ENCODE data around the gene AKR1B15. TPM values are rescaled to one million over a fixed set of nuclear protein-coding genes. Genes with fewer than 3 reads are reported as not detected.

Gene AKR1B15
- polyA plus RNA-seq, 1 donor (not counting 4 experiments of a cell fraction or from before 2014, with no cell fraction given): 0.28 TPM

- H3K79me2 ChIP-seq (ENCODE audit: control insufficient read depth, insufficient read depth, low read length): no peaks in the 10 kb centered on the region
- peaks cover 35% of the 10 kb centered on the region for H3K4me1 ChIP-seq (ENCODE audit: control insufficient read depth, extremely low read depth, insufficient read depth, low read length)
- dilution Hi-C loops (cut with MboI; ENCODE audit: extremely low pct_ligation_motif_present, low sequenced_read_pairs): no loop called here
- H3K27ac ChIP-seq (ENCODE audit: control insufficient read depth, insufficient read depth, low read length): peak overlapping the region; percentile 50
- no peak overlapping the region for H2AFZ ChIP-seq (ENCODE audit: control insufficient read depth, low read length)
- H3K4me2 ChIP-seq (ENCODE audit: control insufficient read depth, extremely low read depth, insufficient read depth, low read depth, low read length): peak overlapping the region; percentile 17
- no peak for FAIRE-seq
- H3K9me3 ChIP-seq (ENCODE audit: control insufficient read depth, low read depth, low read length): no peaks in the 10 kb centered on the region
- no peak overlapping the region for H3K4me3 ChIP-seq (ENCODE audit: control insufficient read depth in 2 of 3, extremely low read depth in 1 of 3, insufficient read depth in 2 of 3, low read depth in 1 of 3, low read length in 3 of 3)
- DNase-seq (ENCODE audit: low read depth, low spot score): no peak
- no peaks in the 10 kb centered on the region for H4K20me1 ChIP-seq (ENCODE audit: control insufficient read depth, extremely low read depth, insufficient read depth, low read length)
- H3K27me3 ChIP-seq (ENCODE audit: control insufficient read depth, extremely low read depth, insufficient read depth, low read length): no peaks in the 10 kb centered on the region
- H3K9me1 ChIP-seq (ENCODE audit: control insufficient read depth, extremely low read depth, insufficient read depth, low read length): no peaks in the 10 kb centered on the region
- TF ChIP-seq CTCF (optimal IDR thresholded peaks at IDR 0.05 in 1 of 3, IDR thresholded peaks at IDR 0.05 in 1 of 3, conservative IDR thresholded peaks at IDR 0.05 in 1 of 3; ENCODE audit: extremely low read depth in 1 of 3, insufficient read depth in 2 of 3, low read length in 3 of 3): no peak
- no peak for TF ChIP-seq EZH2 (IDR thresholded peaks at IDR 0.05; ENCODE audit: low read length)
- no peaks in the 10 kb centered on the region for H3K36me3 ChIP-seq (ENCODE audit: control insufficient read depth in 2 of 2, extremely low read depth in 1 of 2, insufficient read depth in 2 of 2, low read length in 2 of 2)
- H3K9ac ChIP-seq (ENCODE audit: control insufficient read depth, extremely low read depth, insufficient read depth, low read length): no peak overlapping the region
These were observed 36.6 kb upstream of the AKR1B15 start for GRCh38 chr7:134512271-134512670.

DNA sequence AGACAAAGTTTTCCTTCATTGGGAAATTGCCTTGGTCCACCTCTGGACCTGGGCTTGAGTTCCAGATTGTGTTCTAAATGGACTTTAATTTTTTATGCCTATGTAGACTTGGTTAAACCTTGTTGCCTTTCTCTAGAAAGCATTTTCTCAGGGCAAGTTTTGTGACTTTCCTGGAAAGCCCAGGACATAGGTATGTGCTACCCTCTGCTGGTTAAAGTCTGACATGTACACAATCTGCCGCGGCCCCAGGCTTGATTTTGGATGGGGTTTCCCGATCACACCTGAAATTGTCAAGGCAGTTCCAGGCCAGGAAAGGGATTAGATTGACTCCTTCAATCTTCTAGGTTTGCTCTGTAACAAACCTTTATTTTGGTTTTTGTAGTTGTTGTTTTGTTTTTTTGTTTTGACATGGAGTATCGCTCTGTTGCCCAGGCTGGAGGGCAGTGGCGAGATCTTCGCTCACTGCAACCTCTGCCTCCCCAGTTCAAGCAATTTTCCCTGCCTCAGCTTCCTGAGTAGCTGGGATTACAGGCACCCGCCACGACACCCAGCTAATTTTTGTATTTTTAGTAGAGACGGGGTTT, 35.6 kb upstream of the AKR1B15 start:
- FAIRE-seq (peak; percentile 56), DNase-seq (ENCODE audit: low read depth, low spot score) (no peak)
- dilution Hi-C loops (cut with MboI; ENCODE audit: extremely low pct_ligation_motif_present, low sequenced_read_pairs): no loop called here
- TF ChIP-seq CTCF (optimal IDR thresholded peaks at IDR 0.05 in 1 of 3, IDR thresholded peaks at IDR 0.05 in 1 of 3, conservative IDR thresholded peaks at IDR 0.05 in 1 of 3; ENCODE audit: extremely low read depth in 1 of 3, insufficient read depth in 2 of 3, low read length in 3 of 3) (peak; percentile 70 to 84 (median 83)), EZH2 (IDR thresholded peaks at IDR 0.05; ENCODE audit: low read length) (no peak)
- Histone ChIP-seq H3K4me2 (ENCODE audit: control insufficient read depth, extremely low read depth, insufficient read depth, low read depth, low read length) (no peak overlapping the region), H3K9me3 (ENCODE audit: control insufficient read depth, low read depth, low read length) (no peaks in the 10 kb centered on the region), H3K4me1 (ENCODE audit: control insufficient read depth, extremely low read depth, insufficient read depth, low read length) (peaks cover 35% of the 10 kb centered on the region), H3K9ac (ENCODE audit: control insufficient read depth, extremely low read depth, insufficient read depth, low read length) (no peak overlapping the region), H3K4me3 (ENCODE audit: control insufficient read depth in 2 of 3, extremely low read depth in 1 of 3, insufficient read depth in 2 of 3, low read depth in 1 of 3, low read length in 3 of 3) (no peak overlapping the region), H3K9me1 (ENCODE audit: control insufficient read depth, extremely low read depth, insufficient read depth, low read length) (no peaks in the 10 kb centered on the region), H3K27ac (ENCODE audit: control insufficient read depth, insufficient read depth, low read length) (peak overlapping the region; percentile 50), H3K36me3 (ENCODE audit: control insufficient read depth in 2 of 2, extremely low read depth in 1 of 2, insufficient read depth in 2 of 2, low read length in 2 of 2) (no peaks in the 10 kb centered on the region), H3K79me2 (ENCODE audit: control insufficient read depth, insufficient read depth, low read length) (no peaks in the 10 kb centered on the region), H3K27me3 (ENCODE audit: control insufficient read depth, extremely low read depth, insufficient read depth, low read length) (no peaks in the 10 kb centered on the region), H4K20me1 (ENCODE audit: control insufficient read depth, extremely low read depth, insufficient read depth, low read length) (no peaks in the 10 kb centered on the region), H2AFZ (ENCODE audit: control insufficient read depth, low read length) (no peak overlapping the region)

Data from keratinocyte (primary cell).